PC-9 (cell line): ENCODE measurements around the gene BTG2. TPM values are rescaled to one million over a fixed set of nuclear protein-coding genes. Genes with fewer than 3 reads are reported as not detected.
A peak's percentile ranks its signal among the peaks of the same experiment; 100 is the strongest.
"Not testable (repeated sequence)": the region's sequence is repeated elsewhere in the genome, so short reads cannot be mapped to it uniquely, and the experiment has no call there.

ENCODE experiments used
- BruUV-seq: library from RNA; stranded (reverse); fragments of 400-500 nt; replicated peaks from 2 replicates; lab custom pipeline; 2021; lab: Mats Ljungman, UMichigan
- CTCF ChIA-PET: fragments of 300-600 bp; sonication (Branson Sonifier 250); formaldehyde crosslinking; loops from one replicate; lab custom pipeline; 2022; ENCODE audit warnings: antibody characterized with exemption; lab: Charles Lee
- POLR2A ChIA-PET: fragments of 300-600 bp; sonication (Branson Sonifier 250); formaldehyde crosslinking; loops from one replicate; lab custom pipeline; 2022; ENCODE audit warnings: antibody characterized with exemption; ENCODE audit not compliant: unreplicated experiment; lab: Charles Lee
- DNase-seq, 2 experiments: peaks; one replicate each; pipeline versions ENCODE4 v3.0.0 to v3.0.0-alpha.2; 2015 to 2022; ENCODE audit warnings: mixed read lengths in 1 of 2
- H2AFZ ChIP-seq: fragments of 200-600 bp; sonication (generic); 2 replicates; pipeline ENCODE4 v1.8.1; 2017; ENCODE audit warnings: antibody characterized with exemption
- H3F3A ChIP-seq: fragments of 200-600 bp; sonication (generic); 2 replicates; pipeline ENCODE4 v1.8.1; 2017; ENCODE audit warnings: antibody characterized with exemption, mild to moderate bottlenecking, low read depth; ENCODE audit not compliant: insufficient read depth
- H3K27ac ChIP-seq: fragments of 200-600 bp; sonication (generic); 2 replicates; pipeline ENCODE4 v1.6.1; 2016; ENCODE audit warnings: mixed run types
- H3K27me3 ChIP-seq: fragments of 200-600 bp; sonication (generic); 2 replicates; pipeline ENCODE4 v1.6.1; 2016; ENCODE audit warnings: low read depth, mixed run types; ENCODE audit not compliant: insufficient read depth
- H3K36me3 ChIP-seq: fragments of 200-600 bp; sonication (generic); 2 replicates; pipeline ENCODE4 v1.6.1; 2016; ENCODE audit warnings: low read depth, mixed run types
- H3K4me1 ChIP-seq: fragments of 200-600 bp; sonication (generic); replicated peaks from 2 replicates; pipeline ENCODE4 v1.6.1; 2016; ENCODE audit warnings: mixed run types; ENCODE audit not compliant: insufficient read depth
- H3K4me2 ChIP-seq: fragments of 200-600 bp; sonication (generic); 2 replicates; pipeline ENCODE4 v1.6.1; 2017; ENCODE audit warnings: mixed run types
- H3K4me3 ChIP-seq: fragments of 200-600 bp; sonication (generic); 2 replicates; pipeline ENCODE4 v1.6.1; 2016; ENCODE audit warnings: mixed run types
- H3K79me2 ChIP-seq: fragments of 200-600 bp; sonication (generic); 2 replicates; pipeline ENCODE4 v1.6.1; 2017; ENCODE audit warnings: low read depth, mixed run types
- H3K9me2 ChIP-seq: fragments of 200-600 bp; sonication (generic); 2 replicates; pipeline ENCODE4 v1.8.1; 2017; ENCODE audit warnings: mild to moderate bottlenecking; ENCODE audit not compliant: insufficient read depth
- H3K9me3 ChIP-seq: fragments of 200-600 bp; sonication (generic); 2 replicates; pipeline ENCODE4 v1.8.1; 2016; ENCODE audit warnings: low read depth; ENCODE audit not compliant: insufficient read depth
- H4K20me1 ChIP-seq: fragments of 200-600 bp; sonication (generic); 2 replicates; pipeline ENCODE4 v1.8.1; 2017; ENCODE audit not compliant: insufficient read depth
- EZH2 ChIP-seq: fragments of 200-600 bp; sonication (generic); IDR thresholded peaks from 2 replicates; pipeline ENCODE4 v1.8.0; 2017; ENCODE audit warnings: antibody characterized with exemption, low read depth
- intact Hi-C: fragments of 100-400 bp; cut with micrococcal nuclease; formaldehyde crosslinking; loops from one replicate; pipeline ENCODE4 v1.10.0; 2022; ENCODE audit not compliant: unreplicated experiment
- total RNA-seq: library from RNA; stranded (reverse); gene quantifications from 2 replicates; pipeline ENCODE4 v1.2.3, GENCODE V29; 2021
- TF ChIP-seq, protein P1 (sequence below): fragments of 200-600 bp; sonication (generic); conservative IDR thresholded peaks from 2 replicates; pipeline ENCODE4 v1.6.1; 2017; ENCODE audit warnings: mixed run types, antibody characterized with exemption, mild to moderate bottlenecking, moderate library complexity

BTG2 gene
- total RNA-seq, 1 experiment from 2014 or later = 11.1 TPM

DNA sequence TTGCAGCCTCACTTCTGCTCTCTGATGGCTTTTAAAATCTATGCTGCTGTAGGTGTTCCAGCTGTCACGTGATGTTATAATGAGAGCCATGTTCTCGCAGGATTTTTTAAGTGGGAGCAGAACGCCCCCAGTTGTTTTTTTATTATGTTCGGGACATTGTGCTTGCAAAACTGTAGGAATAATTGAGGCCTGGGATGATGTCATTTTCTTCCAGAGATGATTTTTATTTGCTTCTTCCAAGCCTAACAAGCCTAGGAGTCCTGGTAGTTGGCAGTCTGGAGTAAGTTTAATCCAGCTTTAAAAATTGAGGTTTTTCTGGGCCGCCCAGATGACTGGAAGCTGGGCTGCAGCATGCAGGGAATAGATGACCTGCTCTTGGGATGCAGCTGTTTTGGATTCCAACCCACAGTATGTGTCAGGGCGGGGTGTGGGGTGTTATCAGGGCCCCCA lies 41.2 kb upstream of the BTG2 start:
- TF ChIP-seq EZH2 = no peak
- TF ChIP-seq, protein P1, sequence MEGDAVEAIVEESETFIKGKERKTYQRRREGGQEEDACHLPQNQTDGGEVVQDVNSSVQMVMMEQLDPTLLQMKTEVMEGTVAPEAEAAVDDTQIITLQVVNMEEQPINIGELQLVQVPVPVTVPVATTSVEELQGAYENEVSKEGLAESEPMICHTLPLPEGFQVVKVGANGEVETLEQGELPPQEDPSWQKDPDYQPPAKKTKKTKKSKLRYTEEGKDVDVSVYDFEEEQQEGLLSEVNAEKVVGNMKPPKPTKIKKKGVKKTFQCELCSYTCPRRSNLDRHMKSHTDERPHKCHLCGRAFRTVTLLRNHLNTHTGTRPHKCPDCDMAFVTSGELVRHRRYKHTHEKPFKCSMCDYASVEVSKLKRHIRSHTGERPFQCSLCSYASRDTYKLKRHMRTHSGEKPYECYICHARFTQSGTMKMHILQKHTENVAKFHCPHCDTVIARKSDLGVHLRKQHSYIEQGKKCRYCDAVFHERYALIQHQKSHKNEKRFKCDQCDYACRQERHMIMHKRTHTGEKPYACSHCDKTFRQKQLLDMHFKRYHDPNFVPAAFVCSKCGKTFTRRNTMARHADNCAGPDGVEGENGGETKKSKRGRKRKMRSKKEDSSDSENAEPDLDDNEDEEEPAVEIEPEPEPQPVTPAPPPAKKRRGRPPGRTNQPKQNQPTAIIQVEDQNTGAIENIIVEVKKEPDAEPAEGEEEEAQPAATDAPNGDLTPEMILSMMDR = no peak
- Histone ChIP-seq H3K36me3 (no peaks in the 10 kb centered on the region), H3K4me1 (no peaks in the 10 kb centered on the region), H3K9me3 (no peaks in the 10 kb centered on the region), H3K79me2 (no peaks in the 10 kb centered on the region), H2AFZ (no peak overlapping the region), H3F3A (0 out of 2 replicates have a peak, but pooled peaks cover 3% of the 10 kb centered on the region), H3K27ac (no peak overlapping the region), H3K9me2 (no peaks in the 10 kb centered on the region), H3K4me2 (no peak overlapping the region), H4K20me1 (no peaks in the 10 kb centered on the region), H3K4me3 (no peak overlapping the region), H3K27me3 (peaks cover 27% of the 10 kb centered on the region)
- no TSS peak for BruUV-seq
- no peak for DNase-seq
- ChIA-PET POLR2A (no interaction called here), CTCF (no interaction called here)
- intact Hi-C loops = no loop called here

DNA sequence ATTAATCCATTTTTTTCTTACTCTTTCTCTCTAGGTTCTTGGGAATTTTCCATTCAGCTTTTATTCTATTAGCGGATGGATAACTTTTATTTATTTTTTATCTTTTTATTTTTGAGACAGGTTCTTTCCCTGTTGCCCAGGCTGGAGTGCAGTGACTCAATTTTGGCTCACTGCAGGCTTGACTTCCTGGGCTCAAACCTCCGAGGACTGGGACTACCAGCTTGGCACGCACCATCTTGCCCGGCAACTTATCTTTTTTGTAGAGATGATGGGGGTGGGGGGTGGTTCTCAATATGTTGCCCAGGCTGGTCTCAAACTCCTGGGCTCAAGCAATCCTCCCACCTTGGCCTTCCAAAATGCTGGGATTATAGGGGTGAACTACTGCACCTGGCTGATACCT lies 39.8 kb upstream of the BTG2 start:
- no peaks in the 10 kb centered on the region for H3K4me1 ChIP-seq
- no peak overlapping the region for H3K4me3 ChIP-seq
- no peak overlapping the region for H3K4me2 ChIP-seq
- H4K20me1 ChIP-seq = no peaks in the 10 kb centered on the region
- ChIA-PET CTCF (interaction anchor here (0.6 to 0.7 kb wide), 3 partner anchors 80 to 578 kb away, joined by 3 to 5 read pairs (median 4); no protein-coding TSS in a partner anchor), POLR2A (no interaction called here)
- no peaks in the 10 kb centered on the region for H3K79me2 ChIP-seq
- no peaks in the 10 kb centered on the region for H3K9me2 ChIP-seq
- DNase-seq = no peak
- H3K27ac ChIP-seq = no peak overlapping the region
- H3F3A ChIP-seq = 0 out of 2 replicates have a peak, but pooled peaks cover 3% of the 10 kb centered on the region
- no peaks in the 10 kb centered on the region for H3K9me3 ChIP-seq
- no peak overlapping the region for H2AFZ ChIP-seq
- no peaks in the 10 kb centered on the region for H3K36me3 ChIP-seq
- intact Hi-C loops = no loop called here
- peaks cover 14% of the 10 kb centered on the region for H3K27me3 ChIP-seq
- TF ChIP-seq EZH2 = no peak
- BruUV-seq = no TSS peak

DNA sequence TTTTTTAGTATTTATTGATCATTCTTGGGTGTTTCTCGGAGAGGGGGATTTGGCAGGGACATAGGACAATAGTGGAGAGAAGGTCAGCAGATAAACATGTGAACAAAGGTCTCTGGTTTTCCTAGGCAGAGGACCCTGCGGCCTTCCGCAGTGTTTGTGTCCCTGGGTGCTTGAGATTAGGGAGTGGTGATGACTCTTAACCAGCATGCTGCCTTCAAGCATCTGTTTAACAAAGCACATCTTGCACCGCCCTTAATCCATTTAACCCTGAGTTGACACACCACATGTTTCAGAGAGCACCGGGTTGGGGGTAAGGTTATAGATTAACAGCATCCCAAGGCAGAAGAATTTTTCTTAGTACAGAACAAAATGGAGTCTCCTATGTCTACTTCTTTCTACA lies 39.2 kb upstream of the BTG2 start:
- H2AFZ ChIP-seq, H3K36me3 ChIP-seq, H3F3A ChIP-seq, H3K4me3 ChIP-seq, H3K4me1 ChIP-seq, H3K4me2 ChIP-seq, H3K9me3 ChIP-seq, H3K9me2 ChIP-seq, BruUV-seq, DNase-seq, POLR2A ChIA-PET, H3K27ac ChIP-seq, H3K79me2 ChIP-seq, intact Hi-C loops, H4K20me1 ChIP-seq: not testable (repeated sequence)
- CTCF ChIA-PET = interaction anchor here (0.6 to 0.7 kb wide), 2 partner anchors 221 to 578 kb away, joined by 4 to 5 read pairs; no protein-coding TSS in a partner anchor
- peaks cover 10% of the 10 kb centered on the region for H3K27me3 ChIP-seq

DNA sequence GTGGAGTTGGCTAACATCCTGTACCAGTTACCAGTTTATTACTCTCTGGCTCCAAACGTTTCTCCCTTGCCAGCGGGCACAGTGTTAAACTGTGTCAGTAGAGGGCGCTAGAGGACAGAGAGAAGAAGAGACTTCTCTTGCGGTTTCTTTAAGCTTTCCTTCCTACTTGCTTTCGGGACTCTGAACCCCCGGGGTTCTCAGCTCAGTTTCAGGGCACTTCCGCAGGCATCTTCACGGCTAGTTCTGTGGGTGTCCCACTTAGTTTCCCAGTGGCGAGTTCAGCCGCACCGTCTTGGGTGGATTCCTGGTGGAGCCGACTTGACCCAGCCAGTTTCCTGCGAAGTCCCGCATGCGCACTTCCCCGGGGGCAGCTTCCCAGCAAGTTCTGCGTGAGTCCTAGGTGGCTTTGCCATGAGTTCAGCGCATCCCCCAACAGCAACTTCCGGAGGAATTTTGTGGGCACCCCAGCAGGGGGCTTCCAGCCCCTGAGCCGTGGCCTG lies 37.9 kb upstream of the BTG2 start:
- no peaks in the 10 kb centered on the region for H3K9me3 ChIP-seq

More for the DNA sequence above, 37.9 kb upstream of the BTG2 start:
- TF ChIP-seq, protein P1 = peak; percentile 91
- TF ChIP-seq EZH2 = no peak
- H2AFZ ChIP-seq = no peak overlapping the region
- no peaks in the 10 kb centered on the region for H3K79me2 ChIP-seq
- POLR2A ChIA-PET = interaction anchor here (0.6 kb wide), 1 partner anchor 234 kb away, joined by 3 read pairs; no protein-coding TSS in a partner anchor
- DNase-seq = peak; percentile 60 to 68
- no peak overlapping the region for H3K4me3 ChIP-seq
- BruUV-seq = no TSS peak
- H3K36me3 ChIP-seq = no peaks in the 10 kb centered on the region
- no peaks in the 10 kb centered on the region for H3K4me1 ChIP-seq
- CTCF ChIA-PET = interaction anchor here (0.5 to 3.0 kb wide), 9 partner anchors 34 to 237 kb away, joined by 3 to 27 read pairs (median 3); no protein-coding TSS in a partner anchor
- H3K4me2 ChIP-seq = peak overlapping the region; percentile 42
- H3K27ac ChIP-seq = no peak overlapping the region
- no peaks in the 10 kb centered on the region for H3K9me2 ChIP-seq
- H3K27me3 ChIP-seq = no peaks in the 10 kb centered on the region
- intact Hi-C loops = no loop called here
- 0 out of 2 replicates have a peak, but pooled peaks cover 3% of the 10 kb centered on the region for H3F3A ChIP-seq
- no peaks in the 10 kb centered on the region for H4K20me1 ChIP-seq
